ENCODE measurements around the gene NCLN. TPM values are rescaled to one million over a fixed set of nuclear protein-coding genes. Genes with fewer than 3 reads are reported as not detected.

The NCLN gene
- total and polyA plus RNA-seq, 9 of the 15 experiments (the other 6 are each of a cell fraction or from before 2014, with no cell fraction given): 3.8 to 126 (median 39.6) TPM

DNA sequence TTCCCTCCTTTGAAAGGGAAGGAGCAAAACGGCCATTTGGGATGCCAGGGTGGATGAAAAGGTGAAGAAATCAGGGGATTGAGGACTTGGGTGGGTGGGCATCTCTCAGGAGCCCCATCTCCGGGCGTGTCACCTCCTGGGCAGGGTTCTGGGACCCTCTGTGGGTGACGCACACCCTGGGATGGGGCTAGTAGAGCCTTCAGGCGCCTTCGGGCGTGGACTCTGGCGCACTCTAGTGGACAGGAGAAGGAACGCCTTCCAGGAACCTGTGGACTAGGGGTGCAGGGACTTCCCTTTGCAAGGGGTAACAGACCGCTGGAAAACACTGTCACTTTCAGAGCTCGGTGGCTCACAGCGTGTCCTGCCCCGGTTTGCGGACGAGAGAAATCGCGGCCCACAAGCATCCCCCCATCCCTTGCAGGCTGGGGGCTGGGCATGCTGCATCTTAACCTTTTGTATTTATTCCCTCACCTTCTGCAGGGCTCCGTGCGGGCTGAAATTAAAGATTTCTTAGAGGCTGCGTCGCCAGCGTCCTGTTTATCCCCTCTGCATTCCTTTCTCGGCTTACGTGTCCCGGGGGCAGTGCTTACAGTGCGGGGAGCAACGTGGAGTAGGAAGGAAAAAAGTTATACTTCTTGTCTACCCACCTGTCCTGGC is 22.4 kb upstream of the NCLN start (continued):
- TF ChIP-seq, protein P1, sequence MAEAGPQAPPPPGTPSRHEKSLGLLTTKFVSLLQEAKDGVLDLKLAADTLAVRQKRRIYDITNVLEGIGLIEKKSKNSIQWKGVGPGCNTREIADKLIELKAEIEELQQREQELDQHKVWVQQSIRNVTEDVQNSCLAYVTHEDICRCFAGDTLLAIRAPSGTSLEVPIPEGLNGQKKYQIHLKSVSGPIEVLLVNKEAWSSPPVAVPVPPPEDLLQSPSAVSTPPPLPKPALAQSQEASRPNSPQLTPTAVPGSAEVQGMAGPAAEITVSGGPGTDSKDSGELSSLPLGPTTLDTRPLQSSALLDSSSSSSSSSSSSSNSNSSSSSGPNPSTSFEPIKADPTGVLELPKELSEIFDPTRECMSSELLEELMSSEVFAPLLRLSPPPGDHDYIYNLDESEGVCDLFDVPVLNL (CRISPR knock-in tag; IDR thresholded peaks at IDR 0.05; ENCODE audit: low read depth): no peak
- TF ChIP-seq ZNF717 (CRISPR knock-in tag; IDR thresholded peaks at IDR 0.05) (no peak), MTA3 (IDR thresholded peaks at IDR 0.05; ENCODE audit: borderline replicate concordance) (no peak), PHTF2 (CRISPR knock-in tag; IDR thresholded peaks at IDR 0.05) (no peak), MCM2 (IDR thresholded peaks at IDR 0.05; ENCODE audit: low read depth) (no peak), MBD2 (IDR thresholded peaks at IDR 0.05; ENCODE audit: borderline replicate concordance, low read depth) (no peak), ZNF23 (CRISPR knock-in tag; IDR thresholded peaks at IDR 0.05) (no peak), ASH1L (IDR thresholded peaks at IDR 0.05; ENCODE audit: borderline replicate concordance, low read depth, partially characterized antibody) (no peak), RFX7 (CRISPR knock-in tag; IDR thresholded peaks at IDR 0.05) (no peak), ETV5 (CRISPR knock-in tag; IDR thresholded peaks at IDR 0.05; ENCODE audit: low read depth) (no peak), ATF1 (CRISPR knock-in tag; IDR thresholded peaks at IDR 0.05) (no peak), ATF1 (tag; IDR thresholded peaks at IDR 0.05) (peak; percentile 36), ZNF644 (tag; IDR thresholded peaks at IDR 0.05; ENCODE audit: low read depth) (no peak), TCF7L2 (IDR thresholded peaks at IDR 0.05; ENCODE audit: low read depth, low read length) (no peak), ZEB2 (IDR thresholded peaks at IDR 0.05) (no peak), CBX5 (IDR thresholded peaks at IDR 0.05; ENCODE audit: borderline replicate concordance, low read depth) (no peak), PML (IDR thresholded peaks at IDR 0.05; ENCODE audit: low read length) (no peak), ELF1 (tag; IDR thresholded peaks at IDR 0.05) (no peak), BRCA1 (IDR thresholded peaks at IDR 0.05) (no peak), BRCA1 (CRISPR knock-in tag; IDR thresholded peaks at IDR 0.05) (0 out of 2 replicates have a peak, but pooled peaks have one; percentile 35)
- TF ChIP-seq, protein P2, sequence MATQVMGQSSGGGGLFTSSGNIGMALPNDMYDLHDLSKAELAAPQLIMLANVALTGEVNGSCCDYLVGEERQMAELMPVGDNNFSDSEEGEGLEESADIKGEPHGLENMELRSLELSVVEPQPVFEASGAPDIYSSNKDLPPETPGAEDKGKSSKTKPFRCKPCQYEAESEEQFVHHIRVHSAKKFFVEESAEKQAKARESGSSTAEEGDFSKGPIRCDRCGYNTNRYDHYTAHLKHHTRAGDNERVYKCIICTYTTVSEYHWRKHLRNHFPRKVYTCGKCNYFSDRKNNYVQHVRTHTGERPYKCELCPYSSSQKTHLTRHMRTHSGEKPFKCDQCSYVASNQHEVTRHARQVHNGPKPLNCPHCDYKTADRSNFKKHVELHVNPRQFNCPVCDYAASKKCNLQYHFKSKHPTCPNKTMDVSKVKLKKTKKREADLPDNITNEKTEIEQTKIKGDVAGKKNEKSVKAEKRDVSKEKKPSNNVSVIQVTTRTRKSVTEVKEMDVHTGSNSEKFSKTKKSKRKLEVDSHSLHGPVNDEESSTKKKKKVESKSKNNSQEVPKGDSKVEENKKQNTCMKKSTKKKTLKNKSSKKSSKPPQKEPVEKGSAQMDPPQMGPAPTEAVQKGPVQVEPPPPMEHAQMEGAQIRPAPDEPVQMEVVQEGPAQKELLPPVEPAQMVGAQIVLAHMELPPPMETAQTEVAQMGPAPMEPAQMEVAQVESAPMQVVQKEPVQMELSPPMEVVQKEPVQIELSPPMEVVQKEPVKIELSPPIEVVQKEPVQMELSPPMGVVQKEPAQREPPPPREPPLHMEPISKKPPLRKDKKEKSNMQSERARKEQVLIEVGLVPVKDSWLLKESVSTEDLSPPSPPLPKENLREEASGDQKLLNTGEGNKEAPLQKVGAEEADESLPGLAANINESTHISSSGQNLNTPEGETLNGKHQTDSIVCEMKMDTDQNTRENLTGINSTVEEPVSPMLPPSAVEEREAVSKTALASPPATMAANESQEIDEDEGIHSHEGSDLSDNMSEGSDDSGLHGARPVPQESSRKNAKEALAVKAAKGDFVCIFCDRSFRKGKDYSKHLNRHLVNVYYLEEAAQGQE (IDR thresholded peaks at IDR 0.05; ENCODE audit: borderline replicate concordance): peak; percentile 86
- TF ChIP-seq, protein P2 (CRISPR knock-in tag; IDR thresholded peaks at IDR 0.05; ENCODE audit: low read depth): no peak
- TF ChIP-seq, protein P3, sequence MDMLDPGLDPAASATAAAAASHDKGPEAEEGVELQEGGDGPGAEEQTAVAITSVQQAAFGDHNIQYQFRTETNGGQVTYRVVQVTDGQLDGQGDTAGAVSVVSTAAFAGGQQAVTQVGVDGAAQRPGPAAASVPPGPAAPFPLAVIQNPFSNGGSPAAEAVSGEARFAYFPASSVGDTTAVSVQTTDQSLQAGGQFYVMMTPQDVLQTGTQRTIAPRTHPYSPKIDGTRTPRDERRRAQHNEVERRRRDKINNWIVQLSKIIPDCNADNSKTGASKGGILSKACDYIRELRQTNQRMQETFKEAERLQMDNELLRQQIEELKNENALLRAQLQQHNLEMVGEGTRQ (CRISPR knock-in tag; IDR thresholded peaks at IDR 0.05): no peak
